HepG2 (cell line): ENCODE results near the gene CENPK. TPM values are rescaled to one million over a fixed set of nuclear protein-coding genes. Genes with fewer than 3 reads are reported as not detected.

Source experiments
- CBFB ChIP-seq: sonication (generic); formaldehyde crosslinking; IDR thresholded peaks from 2 replicates; pipeline ENCODE4 v1.4.0; 2020; ENCODE audit warnings: missing genetic modification reagents
- HBP1 ChIP-seq: IDR thresholded peaks from 2 replicates; pipeline ENCODE4 v1.6.1; 2016; ENCODE audit warnings: low read depth, control low read depth
- HDAC1 ChIP-seq: sonication (generic); formaldehyde crosslinking; IDR thresholded peaks from 2 replicates; pipeline ENCODE4 v1.5.1; 2020; ENCODE audit warnings: mild to moderate bottlenecking, missing genetic modification reagents
- IRF1 ChIP-seq: sonication (generic); formaldehyde crosslinking; IDR thresholded peaks from 2 replicates; pipeline ENCODE4 v1.4.0; 2020; ENCODE audit warnings: low read depth, mild to moderate bottlenecking, missing genetic modification reagents
- KDM1A ChIP-seq: IDR thresholded peaks from 2 replicates; pipeline ENCODE4 v1.6.1; 2016; ENCODE audit warnings: missing compliant biosample characterization
- PBX2 ChIP-seq: IDR thresholded peaks from 2 replicates; pipeline ENCODE4 v1.6.1; 2016; ENCODE audit warnings: control low read depth
- PREB ChIP-seq: sonication (generic); formaldehyde crosslinking; IDR thresholded peaks from 2 replicates; pipeline ENCODE4 v1.4.0; 2020; ENCODE audit warnings: missing genetic modification reagents
- RBM22 ChIP-seq: fragments of 200-400 bp; formaldehyde crosslinking; optimal IDR thresholded peaks from 2 replicates; pipeline ENCODE3; 2017; ENCODE audit warnings: mild to moderate bottlenecking, low read length, moderate library complexity
- SALL2 ChIP-seq: sonication (generic); formaldehyde crosslinking; IDR thresholded peaks from 2 replicates; pipeline ENCODE4 v1.8.1; 2023; ENCODE audit warnings: mild to moderate bottlenecking, missing genetic modification reagents, inconsistent platforms
- SMAD1 ChIP-seq: sonication (generic); formaldehyde crosslinking; IDR thresholded peaks from 2 replicates; pipeline ENCODE4 v1.4.0; 2020; ENCODE audit warnings: missing genetic modification reagents, low read depth, mild to moderate bottlenecking, borderline replicate concordance
- ZFP41 ChIP-seq: sonication (generic); formaldehyde crosslinking; IDR thresholded peaks from 2 replicates; pipeline ENCODE4 v1.4.0; 2020; ENCODE audit warnings: mild to moderate bottlenecking, missing genetic modification reagents, borderline replicate concordance
- ZNF17 ChIP-seq: sonication (generic); formaldehyde crosslinking; IDR thresholded peaks from 2 replicates; pipeline ENCODE4 v1.5.0; 2020; ENCODE audit warnings: mild to moderate bottlenecking, missing genetic modification reagents
- ZNF367 ChIP-seq: sonication (generic); formaldehyde crosslinking; IDR thresholded peaks from 2 replicates; pipeline ENCODE4 v1.4.0; 2020; ENCODE audit warnings: missing genetic modification reagents, borderline replicate concordance
- ZNF382 ChIP-seq: sonication (generic); formaldehyde crosslinking; IDR thresholded peaks from 2 replicates; pipeline ENCODE4 v1.5.0; 2020; ENCODE audit warnings: missing genetic modification reagents, mild to moderate bottlenecking, borderline replicate concordance
- ZNF484 ChIP-seq: sonication (generic); formaldehyde crosslinking; IDR thresholded peaks from 2 replicates; pipeline ENCODE4 v1.5.1; 2020; ENCODE audit warnings: mild to moderate bottlenecking, low read depth, missing genetic modification reagents, borderline replicate concordance
- ZNF574 ChIP-seq: sonication (generic); formaldehyde crosslinking; IDR thresholded peaks from 2 replicates; pipeline ENCODE4 v1.4.0; 2020; ENCODE audit warnings: missing genetic modification reagents
- ZNF605 ChIP-seq: sonication (generic); formaldehyde crosslinking; IDR thresholded peaks from 2 replicates; pipeline ENCODE4 v1.8.0; 2022; ENCODE audit warnings: mild to moderate bottlenecking, missing genetic modification reagents
- ZNF660 ChIP-seq: sonication (generic); formaldehyde crosslinking; IDR thresholded peaks from 2 replicates; pipeline ENCODE4 v1.5.1; 2020; ENCODE audit warnings: mild to moderate bottlenecking, low read depth, missing genetic modification reagents, borderline replicate concordance
- ZNF816 ChIP-seq: sonication (generic); formaldehyde crosslinking; IDR thresholded peaks from 2 replicates; pipeline ENCODE4 v1.8.0; 2022; ENCODE audit warnings: missing genetic modification reagents, mild to moderate bottlenecking, borderline replicate concordance
- polyA plus RNA-seq, 8 experiments: library from polyadenylated mRNA; depleted of rRNA in 3 of 8; stranded (reverse) in 7 of 8; unstranded in 1 of 8; fragments of >200 nt; fragmentation: Illumina TruSeq in 4 of 8; extraction: Trizol in 4 of 8; gene quantifications; 2 replicates each; pipeline versions ENCODE4 v1.2.1 to v1.2.3, GENCODE V29; 2011 to 2016; ENCODE audit warnings: low read depth in 4 of 8, missing spikeins in 1 of 8, mixed read lengths in 1 of 8; ENCODE audit not compliant: insufficient read depth in 1 of 8
- total RNA-seq, 5 experiments: library from RNA; depleted of rRNA; stranded (reverse); fragments of >200 nt; fragmentation: Illumina TruSeq; extraction: Trizol; gene quantifications; 2 replicates each; pipeline ENCODE4 v1.2.3, GENCODE V29; 2016; ENCODE audit warnings: low read depth in 1 of 5

Gene CENPK
- total and polyA plus RNA-seq, 2 of the 13 experiments (the other 11 are each of a cell fraction or from before 2014, with no cell fraction given) = 14.3 to 54.4 TPM

- no peak for TF ChIP-seq ZNF17
- no peak for TF ChIP-seq PREB
- no peak for TF ChIP-seq PBX2 (CRISPR knock-in tag)
- TF ChIP-seq ZNF660 = no peak
- no peak for TF ChIP-seq ZNF484 (CRISPR knock-in tag)
- peak; percentile 78; the same call in 1 of the 2 replicates for TF ChIP-seq HBP1 (CRISPR knock-in tag)
- no peak for TF ChIP-seq ZNF367 (CRISPR knock-in tag)
- TF ChIP-seq HDAC1 (CRISPR knock-in tag) = peak; percentile 98
- no peak for TF ChIP-seq IRF1 (CRISPR knock-in tag)
- TF ChIP-seq ZNF382 (CRISPR knock-in tag) = no peak
- no peak for TF ChIP-seq ZFP41 (CRISPR knock-in tag)
- TF ChIP-seq CBFB (CRISPR knock-in tag) = no peak
- TF ChIP-seq KDM1A (CRISPR knock-in tag) = no peak
- peak; percentile 94 for TF ChIP-seq ZNF605 (CRISPR knock-in tag)
- TF ChIP-seq RBM22 = no peak
- peak; percentile 74; the same call in 1 of the 2 replicates for TF ChIP-seq SALL2 (CRISPR knock-in tag)
- TF ChIP-seq SMAD1 (CRISPR knock-in tag) = peak; percentile 80; the same call in 1 of the 2 replicates
- TF ChIP-seq ZNF816 = no peak; the same call in 1 of the 2 replicates
- peak; percentile 73 for TF ChIP-seq ZNF574 (CRISPR knock-in tag)
Observed at GRCh38 chr5:65562731-65563701, at the start of gene CENPK, which contains the start of gene PPWD1 (continued).
